H7 (cell line): ENCODE data around the gene RYR2. TPM values are rescaled to one million over a fixed set of nuclear protein-coding genes. Genes with fewer than 3 reads are reported as not detected.
A peak's percentile ranks its signal among the peaks of the same experiment; 100 is the strongest.

ENCODE experiments used
- DNase-seq: peaks from one replicate; pipeline ENCODE4 v3.0.0; 2012
- H3K27me3 ChIP-seq: 2 replicates; pipeline ENCODE4 v1.6.0; 2011; ENCODE audit warnings: mild to moderate bottlenecking, low read length; ENCODE audit not compliant: control insufficient read depth, insufficient read depth
- H3K36me3 ChIP-seq: replicated peaks from 2 replicates; pipeline ENCODE4 v1.5.1; 2011; ENCODE audit warnings: low read length; ENCODE audit not compliant: control insufficient read depth, insufficient read depth
- H3K4me3 ChIP-seq: 2 replicates; pipeline ENCODE4 v1.5.1; 2011; ENCODE audit warnings: low read depth, mild to moderate bottlenecking, control low read depth, low read length, moderate library complexity; ENCODE audit not compliant: insufficient read depth
- total RNA-seq: library from RNA; depleted of rRNA; stranded (reverse); fragments of >200 nt; shearing (Covaris generic); gene quantifications from 2 replicates; pipeline ENCODE4 v1.2.3, GENCODE V29; 2014

The RYR2 gene
- total RNA-seq, 1 experiment from 2014 or later, result 17.6 TPM

DNA sequence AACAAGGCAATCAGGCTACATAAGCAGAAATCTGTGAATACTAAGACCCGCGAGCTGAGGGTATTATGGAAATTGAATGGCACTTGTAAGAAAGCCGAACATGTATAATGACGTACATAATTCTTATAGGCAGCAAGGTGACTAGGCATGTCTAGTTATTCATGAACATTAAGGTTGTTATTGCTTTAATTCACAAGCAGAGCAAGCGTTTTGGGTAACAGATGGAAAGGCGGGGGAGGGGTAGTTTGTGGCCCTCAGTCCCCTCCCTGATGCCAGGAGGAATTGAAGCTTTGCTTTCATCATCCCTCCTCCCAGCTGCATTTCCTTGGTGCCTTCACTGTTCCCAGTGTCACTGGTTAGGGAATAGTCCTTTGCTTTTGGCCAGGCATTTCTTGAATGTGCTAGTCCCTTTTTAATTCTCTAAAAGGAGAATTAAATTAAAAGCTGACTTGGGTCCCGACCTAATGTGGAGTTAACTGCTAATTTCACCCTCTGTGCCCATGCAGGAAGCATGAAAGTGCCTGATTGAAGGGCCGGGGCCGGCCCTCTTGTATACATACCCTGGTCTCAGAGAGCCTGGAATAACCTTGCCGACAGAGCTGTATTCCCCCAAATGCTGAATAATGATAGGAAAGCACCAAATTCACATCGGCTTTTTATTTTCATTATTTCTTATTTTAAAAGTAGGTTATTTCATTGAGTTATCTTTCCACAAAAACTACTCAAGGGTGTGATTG lies 42.5 kb downstream of the RYR2 start:
- H3K4me3 ChIP-seq, result no peak overlapping the region
- no peaks in the 10 kb centered on the region for H3K36me3 ChIP-seq
- no peaks in the 10 kb centered on the region for H3K27me3 ChIP-seq
- DNase-seq, result no peak

- H3K27me3 ChIP-seq, result no peaks in the 10 kb centered on the region
- DNase-seq, result no peak
Measured at GRCh38 chr1:237091691-237092090, 49.7 kb downstream of the RYR2 start.

DNA sequence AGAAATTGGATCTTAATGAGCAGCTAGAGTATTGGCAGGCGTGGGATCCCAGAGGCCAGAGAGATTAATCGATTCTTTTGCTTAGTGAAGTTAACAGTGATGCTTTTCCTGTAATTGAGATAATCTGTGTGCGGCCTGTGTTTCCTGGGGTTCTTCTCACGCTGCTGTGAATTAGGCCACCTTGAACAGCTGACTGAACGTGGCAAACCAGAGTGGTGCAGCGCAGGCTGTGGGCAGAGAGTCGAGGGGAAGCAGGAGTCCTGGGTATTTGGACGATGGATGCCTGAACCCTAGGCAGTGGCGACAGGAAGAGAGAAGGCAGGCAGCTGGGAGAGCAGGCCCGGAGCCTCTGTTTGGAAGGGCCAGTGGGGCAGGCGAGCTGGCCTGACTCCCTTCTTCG lies 51.7 kb downstream of the RYR2 start:
- Histone ChIP-seq H3K27me3 (no peaks in the 10 kb centered on the region), H3K36me3 (no peaks in the 10 kb centered on the region), H3K4me3 (no peak overlapping the region)
- no peak for DNase-seq

More at GRCh38 chr1:237091691-237092090, 49.7 kb downstream of the RYR2 start:
- Histone ChIP-seq H3K4me3 (no peak overlapping the region), H3K36me3 (no peaks in the 10 kb centered on the region)

- H3K4me3 ChIP-seq, result no peak overlapping the region
- H3K36me3 ChIP-seq, result no peaks in the 10 kb centered on the region
- no peaks in the 10 kb centered on the region for H3K27me3 ChIP-seq
- no peak for DNase-seq
Measured at GRCh38 chr1:237098541-237098940, 56.6 kb downstream of the RYR2 start.

GRCh38 chr1:237103021-237103420 lies 61.0 kb downstream of the RYR2 start:
- Histone ChIP-seq H3K36me3 (no peaks in the 10 kb centered on the region), H3K27me3 (no peaks in the 10 kb centered on the region), H3K4me3 (no peak overlapping the region)
- no peak for DNase-seq

GRCh38 chr1:237104096-237104495 lies 62.1 kb downstream of the RYR2 start:
- DNase-seq, result no peak
- H3K36me3 ChIP-seq, result no peaks in the 10 kb centered on the region
- no peak overlapping the region for H3K4me3 ChIP-seq

DNA sequence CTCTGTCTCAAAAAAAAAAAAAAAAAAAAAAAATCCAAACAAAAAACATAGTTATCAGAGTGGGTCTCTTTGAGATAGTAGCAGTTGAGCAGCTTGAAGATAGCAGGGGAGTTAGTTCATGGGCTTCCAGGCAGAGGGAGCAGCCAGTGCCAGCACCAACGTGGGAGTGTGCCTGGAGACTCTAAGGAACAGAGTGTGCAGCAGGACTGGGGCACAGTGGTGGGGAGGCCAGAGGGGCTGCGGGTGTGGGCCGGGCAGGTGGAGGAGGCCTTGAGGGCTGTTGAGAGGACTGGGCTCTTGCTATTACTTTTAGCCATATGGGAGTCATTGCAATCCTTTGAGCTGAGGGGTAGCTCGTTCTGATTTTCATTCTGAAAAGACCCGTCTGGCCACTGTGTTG lies 63.8 kb downstream of the RYR2 start:
- Histone ChIP-seq H3K36me3 (no peaks in the 10 kb centered on the region), H3K27me3 (no peaks in the 10 kb centered on the region), H3K4me3 (no peak overlapping the region)
- DNase-seq, result no peak

More at GRCh38 chr1:237104096-237104495, 62.1 kb downstream of the RYR2 start:
- H3K27me3 ChIP-seq, result no peaks in the 10 kb centered on the region

DNA sequence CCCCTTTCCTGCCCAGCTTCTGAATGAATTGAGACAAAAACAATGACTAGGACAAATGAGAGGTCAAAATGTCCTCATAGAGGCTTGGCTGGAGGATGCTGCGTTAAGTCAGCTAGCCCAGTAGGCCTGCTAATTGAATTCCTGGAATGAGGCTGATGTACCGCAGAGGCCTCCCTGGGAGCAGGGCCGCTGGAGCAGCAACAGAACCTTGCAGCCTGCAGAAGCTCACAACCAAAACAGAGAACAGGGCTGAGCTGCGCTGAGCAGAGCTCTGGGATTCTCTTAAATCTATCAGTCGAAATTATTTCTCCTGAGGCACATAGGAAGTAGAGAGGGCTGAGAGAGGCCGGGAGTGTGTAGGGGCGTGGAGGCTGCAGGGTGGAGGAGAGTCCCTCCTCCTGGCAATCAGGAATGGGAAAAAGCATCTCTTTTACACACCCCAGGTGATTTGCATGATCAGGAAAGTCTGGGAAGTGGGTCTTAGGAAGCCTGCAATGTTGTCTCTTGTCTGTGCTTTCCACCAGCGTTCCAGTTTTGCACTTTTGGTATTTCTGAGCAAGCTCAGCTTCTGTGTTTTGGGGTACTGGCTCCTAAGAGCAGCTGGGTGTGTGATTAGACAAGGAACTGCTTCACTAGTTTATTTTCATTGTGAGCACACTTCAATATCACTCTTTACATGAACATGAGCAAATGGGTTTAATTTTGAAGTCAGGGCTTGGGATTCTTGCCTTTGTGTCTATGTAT lies 66.5 kb downstream of the RYR2 start:
- peak; percentile 47 for DNase-seq
- Histone ChIP-seq H3K36me3 (no peaks in the 10 kb centered on the region), H3K27me3 (no peaks in the 10 kb centered on the region), H3K4me3 (no peak overlapping the region)

GRCh38 chr1:237111807-237112206 lies 69.8 kb downstream of the RYR2 start:
- H3K27me3 ChIP-seq, result no peaks in the 10 kb centered on the region
- H3K4me3 ChIP-seq, result no peak overlapping the region
- no peaks in the 10 kb centered on the region; the same call in 1 of the 2 replicates for H3K36me3 ChIP-seq
- peak; percentile 46 for DNase-seq

DNA sequence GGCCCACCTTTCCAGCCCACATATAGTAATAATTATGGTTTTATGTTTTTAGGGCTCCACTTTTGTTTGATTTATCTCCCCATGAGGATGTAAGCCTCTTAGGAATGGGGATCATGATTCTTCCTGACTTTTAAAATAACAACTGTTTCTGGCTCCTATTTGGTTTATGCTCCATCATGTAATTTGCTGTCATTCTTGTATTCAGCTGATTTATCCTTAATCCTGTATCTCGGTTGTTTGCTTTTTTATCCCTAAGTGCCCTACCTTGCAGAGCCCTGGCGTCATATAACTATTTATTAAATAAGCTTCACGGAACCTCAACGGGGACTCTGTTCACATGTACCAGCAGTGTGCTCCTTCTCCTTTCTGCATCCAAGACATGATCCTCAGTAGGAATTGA lies 70.7 kb downstream of the RYR2 start:
- Histone ChIP-seq H3K27me3 (no peaks in the 10 kb centered on the region), H3K4me3 (no peak overlapping the region), H3K36me3 (no peaks in the 10 kb centered on the region; the same call in 1 of the 2 replicates)
- DNase-seq, result no peak

DNA sequence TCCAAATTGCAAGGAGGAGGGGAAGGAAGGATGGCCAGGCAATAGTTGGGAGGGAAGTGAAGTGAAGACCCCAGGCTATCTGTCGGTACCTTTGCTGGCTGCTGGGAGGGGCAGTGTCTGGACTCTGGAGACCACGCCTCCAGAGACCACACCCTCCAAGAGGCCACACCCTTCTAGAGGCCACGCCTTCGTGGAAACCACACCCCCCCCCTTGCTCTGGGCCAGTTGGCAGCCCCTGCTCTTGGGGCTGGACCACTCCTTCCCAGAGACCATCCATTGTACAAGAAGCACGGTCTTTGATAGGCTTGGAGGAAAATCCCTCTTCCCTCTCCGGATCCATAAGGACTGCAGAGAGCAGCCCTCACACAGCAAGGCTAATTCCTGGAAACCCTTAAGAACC lies 73.1 kb downstream of the RYR2 start:
- H3K36me3 ChIP-seq, result no peaks in the 10 kb centered on the region; the same call in none of the 2 replicates
- no peak overlapping the region for H3K4me3 ChIP-seq
- H3K27me3 ChIP-seq, result no peaks in the 10 kb centered on the region
- DNase-seq, result peak; percentile 75

GRCh38 chr1:237119091-237119490 lies 77.1 kb downstream of the RYR2 start:
- DNase-seq, result no peak
- Histone ChIP-seq H3K36me3 (no peaks in the 10 kb centered on the region; the same call in none of the 2 replicates), H3K4me3 (no peak overlapping the region), H3K27me3 (no peaks in the 10 kb centered on the region)

DNA sequence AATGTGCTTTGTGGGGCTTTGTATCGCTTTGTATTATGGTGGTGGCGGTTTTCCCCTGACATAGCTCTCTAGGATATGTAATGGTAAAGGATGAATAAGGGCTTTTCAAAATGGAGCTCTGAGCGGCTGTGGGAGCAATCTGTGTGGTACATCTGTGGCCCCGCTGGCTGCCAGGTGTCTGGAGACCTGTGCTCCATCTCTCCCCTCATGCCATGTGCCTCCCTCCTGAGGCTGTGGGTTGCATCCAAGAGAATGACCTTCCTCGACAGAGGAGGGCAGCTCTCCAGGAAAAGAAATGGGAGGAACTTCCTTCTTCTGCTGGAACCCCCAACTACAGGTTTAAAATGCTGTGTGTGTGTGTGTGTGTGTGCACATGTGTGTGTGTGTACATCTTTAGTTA lies 78.7 kb downstream of the RYR2 start:
- DNase-seq, result no peak
- Histone ChIP-seq H3K36me3 (no peaks in the 10 kb centered on the region; the same call in none of the 2 replicates), H3K4me3 (no peak overlapping the region), H3K27me3 (no peaks in the 10 kb centered on the region)

- H3K4me3 ChIP-seq, result no peak overlapping the region
- DNase-seq, result peak; percentile 70
Measured at GRCh38 chr1:237124856-237125462, 83.0 kb downstream of the RYR2 start.

GRCh38 chr1:237126180-237126579 lies 84.2 kb downstream of the RYR2 start:
- DNase-seq, result no peak
- Histone ChIP-seq H3K36me3 (no peaks in the 10 kb centered on the region), H3K4me3 (no peak overlapping the region), H3K27me3 (no peaks in the 10 kb centered on the region)

More at GRCh38 chr1:237124856-237125462, 83.0 kb downstream of the RYR2 start:
- no peaks in the 10 kb centered on the region for H3K27me3 ChIP-seq
- no peaks in the 10 kb centered on the region for H3K36me3 ChIP-seq
